Keratinocyte (primary cell): Measurements from ENCODE around the gene GPC5. TPM values are rescaled to one million over a fixed set of nuclear protein-coding genes. Genes with fewer than 3 reads are reported as not detected.

Source experiments
- DNase-seq: peaks from one replicate; pipeline ENCODE4 v3.0.0-alpha.2; 2011; ENCODE audit warnings: low read depth, missing footprints, low spot score
- FAIRE-seq: peaks from 2 replicates; lab custom pipeline; 2011; peaks lifted over from hg19 to GRCh38; lab: Jason Lieb, UNC
- H2AFZ ChIP-seq: 2 replicates; pipeline ENCODE4 v1.6.0; 2012; ENCODE audit warnings: low read length, control low read depth, inconsistent platforms; ENCODE audit not compliant: control insufficient read depth
- H3K27ac ChIP-seq: 2 replicates; pipeline ENCODE4 v1.5.1; 2011; ENCODE audit warnings: low read length; ENCODE audit not compliant: control insufficient read depth, insufficient read depth
- H3K27me3 ChIP-seq: 3 replicates; pipeline ENCODE4 v1.6.0; 2011; ENCODE audit warnings: low read length; ENCODE audit not compliant: control insufficient read depth, insufficient read depth; ENCODE audit errors: extremely low read depth
- H3K36me3 ChIP-seq, 2 experiments: 2 replicates in 1 of 2; 3 replicates in 1 of 2; pipeline ENCODE4 v1.5.1; 2011; ENCODE audit warnings: low read length in 2 of 2, mild to moderate bottlenecking in 1 of 2; ENCODE audit not compliant: control insufficient read depth in 2 of 2, insufficient read depth in 2 of 2; ENCODE audit errors: extremely low read depth in 1 of 2
- H3K4me1 ChIP-seq: 3 replicates; pipeline ENCODE4 v1.5.1; 2011; ENCODE audit warnings: low read length; ENCODE audit not compliant: control insufficient read depth, insufficient read depth; ENCODE audit errors: extremely low read depth
- H3K4me2 ChIP-seq: 3 replicates; pipeline ENCODE4 v1.6.0; 2011; ENCODE audit warnings: low read depth, low read length; ENCODE audit not compliant: control insufficient read depth, insufficient read depth; ENCODE audit errors: extremely low read depth
- H3K4me3 ChIP-seq, 3 experiments: fragments of 200-600 bp in 1 of 3; sonication (generic) in 1 of 3; 2 replicates in 2 of 3; 3 replicates in 1 of 3; pipeline ENCODE4 v1.5.1; 2011 to 2016; ENCODE audit warnings: low read length in 3 of 3, mild to moderate bottlenecking in 3 of 3, control low read depth in 2 of 3, inconsistent platforms in 1 of 3, low read depth in 1 of 3, mixed read lengths in 1 of 3, mixed run types in 1 of 3, moderate library complexity in 1 of 3; ENCODE audit not compliant: control insufficient read depth in 2 of 3, insufficient read depth in 2 of 3; ENCODE audit errors: extremely low read depth in 1 of 3
- H3K79me2 ChIP-seq: 2 replicates; pipeline ENCODE4 v1.6.0; 2012; ENCODE audit warnings: low read length; ENCODE audit not compliant: control insufficient read depth, insufficient read depth
- H3K9ac ChIP-seq: 3 replicates; pipeline ENCODE4 v1.6.0; 2011; ENCODE audit warnings: low read length; ENCODE audit not compliant: control insufficient read depth, insufficient read depth; ENCODE audit errors: extremely low read depth
- H3K9me1 ChIP-seq: 3 replicates; pipeline ENCODE4 v1.6.0; 2011; ENCODE audit warnings: low read length; ENCODE audit not compliant: control insufficient read depth, insufficient read depth; ENCODE audit errors: extremely low read depth
- H3K9me3 ChIP-seq: 2 replicates; pipeline ENCODE4 v1.5.1; 2012; ENCODE audit warnings: low read depth, low read length; ENCODE audit not compliant: control insufficient read depth
- H4K20me1 ChIP-seq: 3 replicates; pipeline ENCODE4 v1.6.0; 2011; ENCODE audit warnings: low read length; ENCODE audit not compliant: control insufficient read depth, insufficient read depth; ENCODE audit errors: extremely low read depth
- EZH2 ChIP-seq: IDR thresholded peaks from one replicate; pipeline ENCODE4 v1.6.1; 2012; ENCODE audit warnings: inconsistent platforms, mild to moderate bottlenecking, low read length, moderate library complexity
- dilution Hi-C: fragments of 300-500 bp; cut with MboI; formaldehyde crosslinking; loops from one replicate; pipeline ENCODE4 v1.7.0; 2020; ENCODE audit warnings: low sequenced_read_pairs; ENCODE audit not compliant: extremely low pct_ligation_motif_present
- polyA plus RNA-seq, 5 experiments: library from polyadenylated mRNA; depleted of rRNA in 3 of 5; stranded (reverse) in 3 of 5; stranded (forward) in 1 of 5; unstranded in 1 of 5; fragments of >200 nt; gene quantifications; 1 replicate in 1 of 5; 2 replicates in 3 of 5; 3 replicates in 1 of 5; pipeline versions ENCODE4 v1.2.1 to v1.2.3, GENCODE V29; 2011 to 2012; ENCODE audit warnings: missing spikeins in 2 of 5, low read depth in 1 of 5, low replicate concordance in 1 of 5
- TF ChIP-seq, protein P1 (sequence below), 3 experiments: IDR thresholded peaks in 1 of 3; conservative IDR thresholded peaks in 1 of 3; optimal IDR thresholded peaks in 1 of 3; 2 replicates in 2 of 3; 3 replicates in 1 of 3; pipeline versions ENCODE3 to v1.5.1; 2011; ENCODE audit warnings: low read length in 3 of 3, mild to moderate bottlenecking in 3 of 3, moderate library complexity in 2 of 3, control low read depth in 1 of 3, inconsistent platforms in 1 of 3; ENCODE audit not compliant: insufficient read depth in 2 of 3; ENCODE audit errors: extremely low read depth in 1 of 3

GPC5 gene
- polyA plus RNA-seq, 1 donor (not counting 4 experiments of a cell fraction or from before 2014, with no cell fraction given): 0.10 TPM

DNA sequence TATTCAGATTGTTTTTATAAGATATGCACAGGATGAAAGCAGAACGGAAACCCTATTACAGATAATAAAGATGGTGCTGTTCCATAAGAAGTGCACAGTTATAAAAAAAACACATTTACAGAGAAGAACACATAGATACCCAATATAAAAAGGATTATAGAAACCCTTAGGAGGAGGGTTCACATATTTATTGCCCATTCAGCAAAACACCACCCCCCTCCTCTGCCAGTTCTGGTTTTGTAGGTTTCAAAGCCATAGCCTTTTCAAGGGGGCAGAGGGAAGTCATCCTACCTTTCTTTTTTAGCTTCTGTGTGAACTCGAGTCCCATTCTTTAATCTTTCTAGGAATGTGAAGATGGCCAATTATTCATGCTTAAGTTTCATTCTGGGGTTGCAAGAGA is 511.2 kb downstream of the GPC5 start:
- dilution Hi-C loops: no loop called here
- H4K20me1 ChIP-seq: no peaks in the 10 kb centered on the region
- TF ChIP-seq, protein P1, sequence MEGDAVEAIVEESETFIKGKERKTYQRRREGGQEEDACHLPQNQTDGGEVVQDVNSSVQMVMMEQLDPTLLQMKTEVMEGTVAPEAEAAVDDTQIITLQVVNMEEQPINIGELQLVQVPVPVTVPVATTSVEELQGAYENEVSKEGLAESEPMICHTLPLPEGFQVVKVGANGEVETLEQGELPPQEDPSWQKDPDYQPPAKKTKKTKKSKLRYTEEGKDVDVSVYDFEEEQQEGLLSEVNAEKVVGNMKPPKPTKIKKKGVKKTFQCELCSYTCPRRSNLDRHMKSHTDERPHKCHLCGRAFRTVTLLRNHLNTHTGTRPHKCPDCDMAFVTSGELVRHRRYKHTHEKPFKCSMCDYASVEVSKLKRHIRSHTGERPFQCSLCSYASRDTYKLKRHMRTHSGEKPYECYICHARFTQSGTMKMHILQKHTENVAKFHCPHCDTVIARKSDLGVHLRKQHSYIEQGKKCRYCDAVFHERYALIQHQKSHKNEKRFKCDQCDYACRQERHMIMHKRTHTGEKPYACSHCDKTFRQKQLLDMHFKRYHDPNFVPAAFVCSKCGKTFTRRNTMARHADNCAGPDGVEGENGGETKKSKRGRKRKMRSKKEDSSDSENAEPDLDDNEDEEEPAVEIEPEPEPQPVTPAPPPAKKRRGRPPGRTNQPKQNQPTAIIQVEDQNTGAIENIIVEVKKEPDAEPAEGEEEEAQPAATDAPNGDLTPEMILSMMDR (optimal IDR thresholded peaks at IDR 0.05 in 1 of 3, IDR thresholded peaks at IDR 0.05 in 1 of 3, conservative IDR thresholded peaks at IDR 0.05 in 1 of 3; ENCODE audit: extremely low read depth in 1 of 3, insufficient read depth in 2 of 3, low read length in 3 of 3): no peak
- TF ChIP-seq EZH2: no peak

GRCh38 chr13:91922969-91923592 is 524.7 kb downstream of the GPC5 start:
- H3K4me1 ChIP-seq: no peaks in the 10 kb centered on the region
- H3K27me3 ChIP-seq: no peaks in the 10 kb centered on the region
- DNase-seq: no peak
- no peaks in the 10 kb centered on the region for H3K36me3 ChIP-seq
- TF ChIP-seq, protein P1 (optimal IDR thresholded peaks at IDR 0.05 in 1 of 3, IDR thresholded peaks at IDR 0.05 in 1 of 3, conservative IDR thresholded peaks at IDR 0.05 in 1 of 3; ENCODE audit: extremely low read depth in 1 of 3, insufficient read depth in 2 of 3, low read length in 3 of 3): no peak
- no peak for TF ChIP-seq EZH2
- H3K4me3 ChIP-seq: no peak overlapping the region
- no peak overlapping the region for H2AFZ ChIP-seq
- no peaks in the 10 kb centered on the region for H3K9me3 ChIP-seq
- H3K27ac ChIP-seq: no peak overlapping the region
- no peak for FAIRE-seq
- no peak overlapping the region for H3K4me2 ChIP-seq
- no peak overlapping the region for H3K9ac ChIP-seq
- no peaks in the 10 kb centered on the region for H4K20me1 ChIP-seq
- H3K9me1 ChIP-seq: no peaks in the 10 kb centered on the region
- dilution Hi-C loops: no loop called here
- no peaks in the 10 kb centered on the region for H3K79me2 ChIP-seq

More for the DNA sequence above, 511.2 kb downstream of the GPC5 start:
- H3K4me2 ChIP-seq: no peak overlapping the region
- no peaks in the 10 kb centered on the region for H3K79me2 ChIP-seq
- FAIRE-seq (no peak), DNase-seq (no peak)
- no peak overlapping the region for H2AFZ ChIP-seq
- no peak overlapping the region for H3K9ac ChIP-seq
- H3K9me3 ChIP-seq: no peaks in the 10 kb centered on the region
- no peaks in the 10 kb centered on the region for H3K4me1 ChIP-seq
- H3K9me1 ChIP-seq: no peaks in the 10 kb centered on the region
- H3K27me3 ChIP-seq: no peaks in the 10 kb centered on the region
- H3K27ac ChIP-seq: no peak overlapping the region
- H3K4me3 ChIP-seq: no peak overlapping the region
- no peaks in the 10 kb centered on the region for H3K36me3 ChIP-seq
